Transverse colon (tissue), 4 donors: ENCODE results near the gene GNG7. TPM values are rescaled to one million over a fixed set of nuclear protein-coding genes. Genes with fewer than 3 reads are reported as not detected.
A peak's percentile ranks its signal among the peaks of the same experiment; 100 is the strongest.

Experiments used
- DNase-seq: peaks from one replicate; pipeline ENCODE4 v3.0.0-alpha.2; 2019
- H3K27ac ChIP-seq, 4 donors: fragments of 200-600 bp; sonication (generic); 2 replicates each; pipeline ENCODE4 v1.5.1; 2016 to 2018; ENCODE audit warnings: inconsistent platforms in 4 of 4
- H3K27me3 ChIP-seq: fragments of 200-600 bp; sonication (generic); 2 replicates; pipeline ENCODE4 v1.5.1; 2017; ENCODE audit warnings: inconsistent platforms
- H3K36me3 ChIP-seq, 4 donors: fragments of 200-600 bp; sonication (generic); 2 replicates each; pipeline ENCODE4 v1.5.1; 2017 to 2019; ENCODE audit warnings: inconsistent platforms in 4 of 4
- H3K4me1 ChIP-seq, 4 donors: fragments of 200-600 bp; sonication (generic); 2 replicates each; pipeline ENCODE4 v1.5.1; 2017 to 2020; ENCODE audit warnings: inconsistent platforms in 4 of 4
- H3K4me3 ChIP-seq, 4 donors: fragments of 200-600 bp; sonication (generic); 1 replicate in 1 of 4; 2 replicates in 3 of 4; pipeline versions ENCODE4 v1.5.1 to v1.6.1; 2017 to 2019; ENCODE audit warnings: inconsistent platforms in 4 of 4
- H3K9me3 ChIP-seq, 2 donors: fragments of 200-600 bp; sonication (generic); 2 replicates each; pipeline ENCODE4 v1.5.1; 2017 to 2019; ENCODE audit warnings: inconsistent platforms in 2 of 2
- CTCF ChIP-seq, 5 experiments: fragments of 200-600 bp in 3 of 5; fragments of 450-650 bp in 2 of 5; sonication (generic) in 3 of 5; IDR thresholded peaks; 1 replicate in 2 of 5; 2 replicates in 3 of 5; pipeline ENCODE4 v1.5.1; 2016 to 2017; ENCODE audit warnings: antibody characterized with exemption in 5 of 5, inconsistent platforms in 3 of 5, mild to moderate bottlenecking in 2 of 5, moderate library complexity in 1 of 5
- EP300 ChIP-seq: sonication (generic); formaldehyde crosslinking; IDR thresholded peaks from one replicate; pipeline ENCODE4 v1.6.1; 2017; ENCODE audit warnings: antibody characterized with exemption, low read depth
- POLR2A ChIP-seq: fragments of 450-650 bp; IDR thresholded peaks from one replicate; pipeline ENCODE4 v1.6.1; 2016; ENCODE audit warnings: antibody characterized with exemption, mild to moderate bottlenecking, moderate library complexity
- POLR2AphosphoS5 ChIP-seq, 3 donors: sonication (generic); formaldehyde crosslinking; IDR thresholded peaks; one replicate each; pipeline ENCODE4 v1.6.1; 2016; ENCODE audit warnings: antibody characterized with exemption in 3 of 3
- WGBS, 2 donors: methylation state at CpG; one replicate each; pipeline ENCODE4 v1.1.5; 2018; ENCODE audit warnings: low coverage in 1 of 2; 5-methylcytosine and 5-hydroxymethylcytosine counted together
- in situ Hi-C, 4 donors: fragments of 200-750 bp; cut with MboI; loops; one replicate each; pipeline versions ENCODE4 v1.15.0 to v1.15.1; 2017; ENCODE audit warnings: low sequenced_read_pairs in 3 of 4, low pct_ligation_motif_present in 1 of 4, low pct_unique_long_range_greater_than_20kb in 1 of 4
- intact Hi-C: fragments of 100-400 bp; cut with DNase I; formaldehyde crosslinking; loops from one replicate; pipeline ENCODE4 v1.15.1; 2023; ENCODE audit warnings: low total_unique reads
- total RNA-seq, 4 donors: library from RNA; depleted of rRNA; stranded (reverse); fragments of >200 nt; gene quantifications; one replicate each; pipeline ENCODE4 v1.1.0, GENCODE V29; 2016

GNG7 gene
- total RNA-seq, result 10 to 100 TPM in 1 of 4 donors, 1 to 10 TPM in 3; 1.6 to 13.1 (median 4.0) TPM

GRCh38 chr19:2702170-2703076 lies at the start of gene GNG7:
Gene GNG7 (minus strand): TSS chr19:2702694. CDS start chr19:2520688, 182,006 bp downstream.
- TF ChIP-seq POLR2AphosphoS5 (IDR thresholded peaks at IDR 0.05) (peak in 2 of 3 donors; percentile 30 to 45), CTCF (IDR thresholded peaks at IDR 0.05) (no peak), EP300 (no peak), POLR2A (peak; percentile 26)
- H3K4me1 ChIP-seq, result peaks cover 0 to 7% (median 4%) of the 10 kb centered on the region in 4 donors
- in situ Hi-C loops, result no loop called here
- H3K9me3 ChIP-seq, result no peaks in the 10 kb centered on the region
- peak within 1 kb of the TSS; percentile 45 to 78 (median 64) for H3K4me3 ChIP-seq
- peak within 1 kb of the TSS; percentile 55 to 73 (median 67) for H3K27ac ChIP-seq
- WGBS, 2 donors, result 5% methylated on average over 11 of the region's 77 CpGs; no CpG with 5 or more reads in 1 of the 2 donors
- no peaks in the 10 kb centered on the region for H3K36me3 ChIP-seq
- DNase-seq, result peak; percentile 96
- no peaks in the 10 kb centered on the region for H3K27me3 ChIP-seq
- intact Hi-C loops, result no loop called here

DNA sequence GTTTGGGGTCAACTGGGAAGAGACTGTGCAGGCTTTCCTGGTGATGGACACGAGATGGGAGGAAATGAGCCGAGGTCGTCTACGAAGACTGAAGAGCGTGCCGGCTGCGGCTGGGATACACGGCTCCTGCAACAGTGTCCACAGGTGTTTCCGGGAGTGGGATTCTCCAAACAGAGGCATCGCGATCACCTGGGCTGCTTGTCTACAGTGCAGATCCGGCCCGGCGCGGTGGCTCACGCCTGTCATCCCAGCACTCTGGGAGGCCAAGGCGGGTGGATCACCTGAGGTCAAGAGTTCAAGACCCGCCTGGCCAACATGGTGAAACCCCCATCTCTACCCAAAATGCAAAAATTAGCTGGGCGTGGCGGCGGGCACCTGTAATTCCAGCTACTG lies 48.9 kb upstream of the GNG7 start:
- H3K27me3 ChIP-seq, result no peaks in the 10 kb centered on the region
- H3K27ac ChIP-seq, result no peak overlapping the region
- peaks cover 0 to 18% (median 2%) of the 10 kb centered on the region in 4 donors for H3K36me3 ChIP-seq
- TF ChIP-seq POLR2A, result no peak
- no peak for TF ChIP-seq EP300
- TF ChIP-seq CTCF (IDR thresholded peaks at IDR 0.05), result no peak
- no peak for TF ChIP-seq POLR2AphosphoS5 (IDR thresholded peaks at IDR 0.05)
- WGBS, 2 donors, result 85% methylated on average over 21 of the region's 21 CpGs; no CpG with 5 or more reads in 1 of the 2 donors
- peaks cover 0 to 4% (median 1%) of the 10 kb centered on the region in 4 donors for H3K4me1 ChIP-seq
- H3K9me3 ChIP-seq, result no peaks in the 10 kb centered on the region
- DNase-seq, result no peak
- in situ Hi-C loops (loop anchor here in 1 of 4 donors (5.0 kb wide), 1 partner anchor 104 kb away; no protein-coding TSS in a partner anchor), intact Hi-C loops (no loop called here)
- H3K4me3 ChIP-seq, result no peak overlapping the region

DNA sequence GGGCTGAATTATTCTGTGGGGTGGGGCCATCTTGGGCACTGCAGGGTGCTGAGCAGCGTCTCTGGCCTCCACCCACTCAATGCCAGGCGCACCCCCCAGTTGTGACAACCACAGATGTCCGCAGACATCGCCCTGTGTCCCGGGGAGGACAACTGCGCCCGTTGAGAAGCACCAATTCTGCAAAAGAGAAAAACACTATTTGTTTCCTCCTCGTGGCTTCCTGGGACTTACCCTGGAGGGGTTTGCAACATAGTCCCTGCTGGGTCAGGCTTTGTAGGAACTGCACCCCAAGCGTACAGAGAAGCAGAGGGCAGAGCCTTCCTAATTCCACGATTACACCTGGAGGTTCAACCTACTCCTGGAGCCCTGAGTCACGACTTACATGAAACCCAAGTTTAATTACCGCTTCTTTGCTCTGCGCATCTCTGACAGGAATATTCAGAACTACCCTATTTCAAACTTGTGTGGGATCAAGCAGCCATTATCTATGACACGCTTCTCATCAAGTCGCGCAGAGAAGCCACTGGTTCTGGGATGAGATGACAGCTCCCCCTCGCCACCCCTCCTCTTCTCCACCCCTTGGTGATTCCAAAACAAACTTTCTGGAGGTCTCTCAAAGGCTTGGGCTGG lies 48.4 kb upstream of the GNG7 start:
- no peak overlapping the region for H3K4me3 ChIP-seq
- intact Hi-C loops (no loop called here), in situ Hi-C loops (loop anchor here in 1 of 4 donors (5.0 kb wide), 1 partner anchor 104 kb away; no protein-coding TSS in a partner anchor)
- H3K9me3 ChIP-seq, result no peaks in the 10 kb centered on the region
- H3K36me3 ChIP-seq, result peaks cover 0 to 13% (median 2%) of the 10 kb centered on the region in 4 donors
- 70 to 74% methylated on average over 11 to 17 of the region's 17 CpGs for WGBS, 2 donors
- peaks cover 0 to 4% (median 1%) of the 10 kb centered on the region in 4 donors for H3K4me1 ChIP-seq
- no peaks in the 10 kb centered on the region for H3K27me3 ChIP-seq
- no peak for DNase-seq
- TF ChIP-seq CTCF (IDR thresholded peaks at IDR 0.05), result no peak
- TF ChIP-seq EP300, result no peak
- TF ChIP-seq POLR2A, result no peak
- TF ChIP-seq POLR2AphosphoS5 (IDR thresholded peaks at IDR 0.05), result no peak
- H3K27ac ChIP-seq, result no peak overlapping the region

DNA sequence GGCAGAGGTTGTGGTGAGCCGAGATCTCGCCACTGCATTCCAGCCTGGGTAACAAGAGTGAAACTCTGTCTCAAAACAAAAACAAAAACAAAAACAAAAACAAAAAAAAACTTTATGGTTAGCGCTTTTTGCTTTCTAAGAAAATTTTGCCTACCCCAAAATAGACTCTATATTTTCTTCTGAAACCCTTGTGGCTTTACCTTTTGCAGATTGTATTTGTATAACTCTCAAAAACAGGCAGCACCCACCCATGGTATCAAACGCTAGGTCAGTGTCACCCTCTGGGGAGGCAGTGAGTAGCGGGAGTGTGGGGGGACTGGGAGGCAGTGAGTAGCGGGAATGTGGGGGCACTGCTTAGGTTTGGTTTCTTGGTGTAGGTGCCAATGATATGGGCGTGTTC lies 44.9 kb upstream of the GNG7 start:
- no peaks in the 10 kb centered on the region for H3K36me3 ChIP-seq
- H3K9me3 ChIP-seq, result no peaks in the 10 kb centered on the region
- no peak overlapping the region for H3K27ac ChIP-seq
- TF ChIP-seq POLR2AphosphoS5 (IDR thresholded peaks at IDR 0.05) (no peak), CTCF (IDR thresholded peaks at IDR 0.05) (no peak), POLR2A (no peak), EP300 (no peak)
- H3K27me3 ChIP-seq, result peaks cover 6% of the 10 kb centered on the region
- peaks cover 0 to 4% (median 1%) of the 10 kb centered on the region in 4 donors for H3K4me1 ChIP-seq
- 68 to 76% methylated on average over 6 to 7 of the region's 7 CpGs for WGBS, 2 donors
- no peak overlapping the region for H3K4me3 ChIP-seq
- intact Hi-C loops, result loop anchor here (5.0 kb wide), 1 partner anchor 100 kb away; no protein-coding TSS in a partner anchor
- no peak for DNase-seq
- in situ Hi-C loops, result loop anchor here in 3 of 4 donors (5.0 to 10.0 kb wide), 2 partner anchors 100 to 103 kb away; no protein-coding TSS in a partner anchor
